H1 (cell line): ENCODE data around the gene ATAD5. TPM values are rescaled to one million over a fixed set of nuclear protein-coding genes. Genes with fewer than 3 reads are reported as not detected.

Experiments
- CTCF ChIA-PET: fragments of 300-600 bp; sonication (Branson Sonifier 250); formaldehyde crosslinking; loops from one replicate; lab custom pipeline; 2021; ENCODE audit not compliant: partially characterized antibody; lab: Charles Lee
- POLR2A ChIA-PET: fragments of 300-600 bp; sonication (Branson Sonifier 250); formaldehyde crosslinking; loops from one replicate; lab custom pipeline; 2021; ENCODE audit warnings: inconsistent platforms; ENCODE audit not compliant: partially characterized antibody; lab: Charles Lee
- DNase-seq, 2 experiments: peaks; one replicate each; pipeline versions ENCODE4 v3.0.0 to v3.0.0-alpha.2; 2010 to 2022; ENCODE audit warnings: low spot score in 2 of 2, low read depth in 1 of 2, mixed read lengths in 1 of 2
- FAIRE-seq: peaks from 2 replicates; lab custom pipeline; 2011; peaks lifted over from hg19 to GRCh38; lab: Jason Lieb, UNC
- H2AFZ ChIP-seq: 2 replicates; pipeline ENCODE4 v1.8.1; 2012; ENCODE audit warnings: low read length, inconsistent platforms
- H2AK5ac ChIP-seq: 2 replicates; pipeline ENCODE4 v1.6.1; 2013; ENCODE audit warnings: low read depth, low read length
- H2BK120ac ChIP-seq: replicated peaks from 2 replicates; pipeline ENCODE3; 2013; ENCODE audit warnings: low read depth, low read length, inconsistent platforms
- H2BK12ac ChIP-seq: 2 replicates; pipeline ENCODE4 v1.6.1; 2013; ENCODE audit warnings: low read depth, low read length
- H2BK15ac ChIP-seq: 2 replicates; pipeline ENCODE4 v1.6.1; 2013; ENCODE audit warnings: low read length
- H2BK20ac ChIP-seq: 2 replicates; pipeline ENCODE4 v1.6.1; 2013; ENCODE audit warnings: low read length
- H2BK5ac ChIP-seq: 2 replicates; pipeline ENCODE4 v1.6.1; 2013; ENCODE audit warnings: low read depth, low read length
- H3K14ac ChIP-seq: 2 replicates; pipeline ENCODE4 v1.6.1; 2013; ENCODE audit warnings: inconsistent platforms; ENCODE audit not compliant: insufficient read length
- H3K18ac ChIP-seq: 2 replicates; pipeline ENCODE4 v1.6.1; 2013; ENCODE audit warnings: low read length; ENCODE audit errors: extremely low read depth
- H3K23ac ChIP-seq: 2 replicates; pipeline ENCODE4 v1.6.1; 2013; ENCODE audit warnings: inconsistent platforms; ENCODE audit not compliant: insufficient read length
- H3K23me2 ChIP-seq: 2 replicates; pipeline ENCODE4 v1.6.1; 2013; ENCODE audit warnings: low read depth, low read length
- H3K27ac ChIP-seq: 2 replicates; pipeline ENCODE4 v1.6.1; 2011; ENCODE audit warnings: low read depth, low read length, inconsistent platforms
- H3K27me3 ChIP-seq, 4 experiments: replicated peaks in 1 of 4; 1 replicate in 1 of 4; 2 replicates in 3 of 4; pipeline versions ENCODE4 v1.6.1 to v1.8.1; 2011 to 2013; ENCODE audit warnings: low read length in 3 of 4, mild to moderate bottlenecking in 3 of 4, inconsistent platforms in 2 of 4, mixed read lengths in 2 of 4, moderate library complexity in 1 of 4; ENCODE audit not compliant: control insufficient read depth in 3 of 4, insufficient read depth in 3 of 4; ENCODE audit errors: extremely low read depth in 1 of 4
- H3K36me3 ChIP-seq, 4 experiments: 2 replicates each; pipeline versions ENCODE4 v1.6.1 to v1.8.1; 2011 to 2013; ENCODE audit warnings: mild to moderate bottlenecking in 4 of 4, low read length in 3 of 4, moderate library complexity in 2 of 4, control low read depth in 1 of 4, inconsistent platforms in 1 of 4; ENCODE audit not compliant: insufficient read depth in 4 of 4, control insufficient read depth in 2 of 4
- H3K4ac ChIP-seq: replicated peaks from 2 replicates; pipeline ENCODE3; 2013; ENCODE audit warnings: low read length, low read depth, mixed read lengths, inconsistent platforms; ENCODE audit not compliant: insufficient read length
- H3K4me1 ChIP-seq, 4 experiments: replicated peaks in 1 of 4; 1 replicate in 1 of 4; 2 replicates in 3 of 4; pipeline versions ENCODE4 v1.6.1 to v1.8.1; 2011 to 2013; ENCODE audit warnings: low read length in 3 of 4, inconsistent platforms in 2 of 4, mixed read lengths in 1 of 4; ENCODE audit not compliant: insufficient read depth in 4 of 4, control insufficient read depth in 3 of 4
- H3K4me2 ChIP-seq, 2 experiments: 2 replicates each; pipeline versions ENCODE4 v1.6.1 to v1.8.1; 2011 to 2013; ENCODE audit warnings: low read depth in 2 of 2, low read length in 2 of 2, control low read depth in 1 of 2, inconsistent platforms in 1 of 2, mild to moderate bottlenecking in 1 of 2; ENCODE audit not compliant: insufficient read depth in 1 of 2
- H3K4me3 ChIP-seq, 4 experiments: fragments of 200-600, 300-600 bp in 1 of 4; sonication (generic), shearing (Covaris generic), sonication (Bioruptor Twin) in 1 of 4; 2 replicates each; pipeline versions ENCODE4 v1.5.1 to v1.8.1; 2011 to 2016; ENCODE audit warnings: low read length in 4 of 4, low read depth in 3 of 4, control low read depth in 2 of 4, inconsistent platforms in 2 of 4, mild to moderate bottlenecking in 2 of 4, mixed read lengths in 1 of 4, moderate library complexity in 1 of 4; ENCODE audit not compliant: insufficient read depth in 2 of 4; ENCODE audit errors: extremely low read depth in 1 of 4
- H3K56ac ChIP-seq: replicated peaks from 2 replicates; pipeline ENCODE3; 2013; ENCODE audit warnings: low read depth, mild to moderate bottlenecking, mixed read lengths, low read length, inconsistent platforms; ENCODE audit not compliant: insufficient read length
- H3K79me1 ChIP-seq: 2 replicates; pipeline ENCODE4 v1.6.1; 2013; ENCODE audit warnings: low read depth, low read length, control low read depth
- H3K79me2 ChIP-seq, 2 experiments: 2 replicates each; pipeline versions ENCODE4 v1.6.1 to v1.8.1; 2012 to 2013; ENCODE audit warnings: low read length in 2 of 2, mild to moderate bottlenecking in 2 of 2, inconsistent platforms in 1 of 2; ENCODE audit not compliant: insufficient read depth in 2 of 2, control insufficient read depth in 1 of 2
- H3K9ac ChIP-seq, 4 experiments: replicated peaks in 1 of 4; 1 replicate in 1 of 4; 2 replicates in 3 of 4; pipeline versions ENCODE4 v1.6.1 to v1.8.1; 2011 to 2013; ENCODE audit warnings: low read depth in 3 of 4, low read length in 3 of 4, control low read depth in 2 of 4, mild to moderate bottlenecking in 2 of 4, moderate library complexity in 2 of 4, inconsistent platforms in 1 of 4; ENCODE audit errors: extremely low read depth in 1 of 4
- H3K9me3 ChIP-seq, 2 experiments: 2 replicates each; pipeline versions ENCODE4 v1.6.1 to v1.8.1; 2012 to 2013; ENCODE audit warnings: mild to moderate bottlenecking in 2 of 2, moderate library complexity in 2 of 2, control low read depth in 1 of 2, inconsistent platforms in 1 of 2, low read depth in 1 of 2, low read length in 1 of 2, mixed read lengths in 1 of 2; ENCODE audit not compliant: insufficient read depth in 2 of 2
- H4K20me1 ChIP-seq, 2 experiments: replicated peaks in 1 of 2; 2 replicates each; pipeline versions ENCODE3 to v1.8.1; 2011 to 2013; ENCODE audit warnings: inconsistent platforms in 2 of 2, low read length in 2 of 2, mild to moderate bottlenecking in 1 of 2; ENCODE audit not compliant: insufficient read depth in 2 of 2, control insufficient read depth in 1 of 2
- H4K5ac ChIP-seq: 2 replicates; pipeline ENCODE4 v1.6.1; 2013; ENCODE audit warnings: low read length, low read depth, mixed read lengths, inconsistent platforms; ENCODE audit not compliant: insufficient read length
- H4K8ac ChIP-seq: 2 replicates; pipeline ENCODE4 v1.8.0; 2013; ENCODE audit warnings: mild to moderate bottlenecking, moderate library complexity, low read length, inconsistent platforms; ENCODE audit not compliant: insufficient read depth; ENCODE audit errors: extremely low read depth
- H4K91ac ChIP-seq: replicated peaks from 2 replicates; pipeline ENCODE3; 2013; ENCODE audit warnings: low read length, mixed read lengths, inconsistent platforms; ENCODE audit not compliant: insufficient read length
- ATF3 ChIP-seq: IDR thresholded peaks from 2 replicates; pipeline ENCODE4 v1.6.1; 2011; ENCODE audit warnings: low read depth, mild to moderate bottlenecking, low read length; ENCODE audit not compliant: insufficient read depth
- CEBPB ChIP-seq: IDR thresholded peaks from 2 replicates; pipeline ENCODE4 v1.6.1; 2012; ENCODE audit warnings: low read depth, low read length
- CHD2 ChIP-seq: IDR thresholded peaks from 2 replicates; pipeline ENCODE4 v1.6.1; 2012; ENCODE audit warnings: low read length, improper control_type of control experiment
- CTBP2 ChIP-seq: IDR thresholded peaks from 2 replicates; pipeline ENCODE4 v1.7.0; 2011; ENCODE audit warnings: borderline replicate concordance, mild to moderate bottlenecking, moderate library complexity, mixed read lengths, low read length; ENCODE audit not compliant: insufficient read depth, insufficient read length
- EZH2 ChIP-seq: fragments of 200-600 bp; sonication (generic); IDR thresholded peaks from 2 replicates; pipeline ENCODE4 v1.7.1; 2012; ENCODE audit warnings: low read depth, mild to moderate bottlenecking, moderate library complexity, low read length, inconsistent platforms; ENCODE audit not compliant: severe bottlenecking
- HDAC6 ChIP-seq: IDR thresholded peaks from one replicate; pipeline ENCODE4 v1.7.1; 2012; ENCODE audit warnings: low read depth, mild to moderate bottlenecking, inconsistent platforms, low read length, moderate library complexity
- MAFK ChIP-seq: IDR thresholded peaks from 2 replicates; pipeline ENCODE4 v1.6.1; 2012; ENCODE audit warnings: low read depth, mild to moderate bottlenecking, improper control_type of control experiment, low read length
- POLR2A ChIP-seq, 2 experiments: IDR thresholded peaks; 1 replicate in 1 of 2; 2 replicates in 1 of 2; pipeline ENCODE4 v1.6.1; 2011; ENCODE audit warnings: low read depth in 2 of 2, low read length in 2 of 2, mild to moderate bottlenecking in 2 of 2; ENCODE audit errors: control extremely low read depth in 1 of 2
- RBBP5 ChIP-seq: IDR thresholded peaks from 2 replicates; pipeline ENCODE4 v1.7.1; 2012; ENCODE audit warnings: low read depth, mild to moderate bottlenecking, inconsistent platforms, low read length, moderate library complexity, borderline replicate concordance
- RNF2 ChIP-seq: fragments of 200-900, 300-1000 bp; sonication (generic); IDR thresholded peaks from 2 replicates; pipeline ENCODE4 v1.7.1; 2016; ENCODE audit warnings: borderline replicate concordance, low read depth, mild to moderate bottlenecking, antibody characterized with exemption, low read length; ENCODE audit not compliant: poor library complexity, severe bottlenecking; ENCODE audit errors: missing control alignments
- RXRA ChIP-seq: IDR thresholded peaks from 2 replicates; pipeline ENCODE4 v1.6.1; 2011; ENCODE audit warnings: low read depth, mild to moderate bottlenecking, low read length, moderate library complexity; ENCODE audit not compliant: insufficient read depth
- SP4 ChIP-seq: IDR thresholded peaks from 2 replicates; pipeline ENCODE4 v1.6.1; 2012; ENCODE audit warnings: low read length, inconsistent platforms
- TAF1 ChIP-seq: IDR thresholded peaks from 2 replicates; pipeline ENCODE4 v1.6.1; 2011; ENCODE audit warnings: mild to moderate bottlenecking, low read depth, low read length
- WGBS, 2 experiments: shearing (Covaris generic) in 1 of 2; methylation state at CpG; one replicate each; pipeline versions ENCODE4 v1.1.6 to v1.1.7; 2013 to 2015; ENCODE audit warnings: low lambda C conversion rate in 2 of 2, mixed read lengths in 2 of 2, inconsistent platforms in 1 of 2, low coverage in 1 of 2, missing lambda C conversion rate in 1 of 2; ENCODE audit not compliant: insufficient replicate concordance in 2 of 2, insufficient coverage in 1 of 2, insufficient read length in 1 of 2; ENCODE audit errors: extremely low coverage in 1 of 2, missing lambda C conversion rate in 1 of 2; 5-methylcytosine and 5-hydroxymethylcytosine counted together
- polyA plus RNA-seq, 7 experiments: library from polyadenylated mRNA; depleted of rRNA in 3 of 7; stranded (reverse) in 5 of 7; unstranded in 2 of 7; fragments of >200 nt in 5 of 7; fragments of 200-250 nt in 2 of 7; gene quantifications; 1 replicate in 5 of 7; 2 replicates in 1 of 7; 4 replicates in 1 of 7; pipeline versions ENCODE4 v1.2.1 to v1.2.3, GENCODE V29; 2011 to 2013; ENCODE audit warnings: missing spikeins in 2 of 7, mixed read lengths in 2 of 7
- total RNA-seq: library from RNA; stranded (reverse); fragmentation: NEBNext Ultra II Directional; extraction: Animal tissue kit (Norgen Biotek cat#: 25700); gene quantifications from 2 replicates; pipeline ENCODE4 v1.2.1, GENCODE V29; 2021

ATAD5 gene
- total and polyA plus RNA-seq, 2 of the 8 experiments (the other 6 are each of a cell fraction or from before 2014, with no cell fraction given): 3.5 to 30.0 TPM

GRCh38 chr17:30840771-30841170, 9.0 kb downstream of the ATAD5 start:
- FAIRE-seq: no peak
- DNase-seq: no peak
- no peaks in the 10 kb centered on the region for H3K27me3 ChIP-seq
- no peak overlapping the region for H2BK15ac ChIP-seq
- H3K18ac ChIP-seq: no peak overlapping the region
- H3K23ac ChIP-seq: no peak overlapping the region
- no peak overlapping the region for H2BK5ac ChIP-seq
- H3K4me1 ChIP-seq: no peaks in the 10 kb centered on the region
- H4K5ac ChIP-seq: no peak overlapping the region
- CTCF ChIA-PET: interaction anchor here (1.3 kb wide), 1 partner anchor 284 kb away, joined by 4 read pairs; no protein-coding TSS in a partner anchor
- no peaks in the 10 kb centered on the region for H3K79me1 ChIP-seq
- H4K91ac ChIP-seq: no peak overlapping the region
- 91% methylated on average over 7 of the region's 7 CpGs; no CpG with 5 or more reads in 1 of the 2 experiments for WGBS, 2 experiments
- no peak overlapping the region for H2BK12ac ChIP-seq
- no peak for TF ChIP-seq RNF2
- no peak for TF ChIP-seq ATF3
- TF ChIP-seq EZH2: no peak
- no peak for TF ChIP-seq TAF1
- no peak for TF ChIP-seq SP4
- no peak for TF ChIP-seq RXRA
- no peak for TF ChIP-seq RBBP5
- TF ChIP-seq CEBPB: no peak
- TF ChIP-seq MAFK: no peak
- TF ChIP-seq CHD2: no peak
- TF ChIP-seq CTBP2: no peak
- no peak for TF ChIP-seq HDAC6
- TF ChIP-seq POLR2A (IDR thresholded peaks at IDR 0.05; ENCODE audit: control extremely low read depth in 1 of 2, low read depth in 2 of 2, low read length in 2 of 2): no peak
- TF ChIP-seq, all 59 proteins: peak for 0
- Histone ChIP-seq H3K56ac (no peak overlapping the region), H2BK120ac (no peak overlapping the region), H3K4me2 (no peak overlapping the region), H2BK20ac (no peak overlapping the region), H3K14ac (no peak overlapping the region), H3K4ac (no peak overlapping the region), H3K4me3 (no peak overlapping the region), H2AK5ac (no peak overlapping the region), H3K79me2 (peaks cover 0 to 2% of the 10 kb centered on the region in 2 experiments; a peak in 1 of 4 replicates), H3K27ac (no peak overlapping the region), H4K20me1 (peaks cover 0 to 3% of the 10 kb centered on the region in 2 experiments), H2AFZ (no peak overlapping the region), H3K9me3 (no peaks in the 10 kb centered on the region), H3K36me3 (peaks cover 9 to 66% (median 35%) of the 10 kb centered on the region in 4 experiments), H3K23me2 (no peaks in the 10 kb centered on the region; the same call in 1 of the 2 replicates), H3K9ac (no peak overlapping the region), H4K8ac (no peak overlapping the region)
- POLR2A ChIA-PET: no interaction called here
